GM19351 (cell line): ENCODE data around the gene SARS1.
A peak's percentile ranks its signal among the peaks of the same experiment; 100 is the strongest.
"Not testable (repeated sequence)": the region's sequence is repeated elsewhere in the genome, so short reads cannot be mapped to it uniquely, and the experiment has no call there.

ENCODE experiments used
- ATAC-seq: cut with Tn5 transposase; IDR thresholded peaks from one replicate; pipeline ENCODE4 v1.9.1; 2021; ENCODE audit warnings: mild to moderate bottlenecking, moderate library complexity; ENCODE audit not compliant: unreplicated experiment

SARS1 gene, protein sequence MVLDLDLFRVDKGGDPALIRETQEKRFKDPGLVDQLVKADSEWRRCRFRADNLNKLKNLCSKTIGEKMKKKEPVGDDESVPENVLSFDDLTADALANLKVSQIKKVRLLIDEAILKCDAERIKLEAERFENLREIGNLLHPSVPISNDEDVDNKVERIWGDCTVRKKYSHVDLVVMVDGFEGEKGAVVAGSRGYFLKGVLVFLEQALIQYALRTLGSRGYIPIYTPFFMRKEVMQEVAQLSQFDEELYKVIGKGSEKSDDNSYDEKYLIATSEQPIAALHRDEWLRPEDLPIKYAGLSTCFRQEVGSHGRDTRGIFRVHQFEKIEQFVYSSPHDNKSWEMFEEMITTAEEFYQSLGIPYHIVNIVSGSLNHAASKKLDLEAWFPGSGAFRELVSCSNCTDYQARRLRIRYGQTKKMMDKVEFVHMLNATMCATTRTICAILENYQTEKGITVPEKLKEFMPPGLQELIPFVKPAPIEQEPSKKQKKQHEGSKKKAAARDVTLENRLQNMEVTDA

DNA sequence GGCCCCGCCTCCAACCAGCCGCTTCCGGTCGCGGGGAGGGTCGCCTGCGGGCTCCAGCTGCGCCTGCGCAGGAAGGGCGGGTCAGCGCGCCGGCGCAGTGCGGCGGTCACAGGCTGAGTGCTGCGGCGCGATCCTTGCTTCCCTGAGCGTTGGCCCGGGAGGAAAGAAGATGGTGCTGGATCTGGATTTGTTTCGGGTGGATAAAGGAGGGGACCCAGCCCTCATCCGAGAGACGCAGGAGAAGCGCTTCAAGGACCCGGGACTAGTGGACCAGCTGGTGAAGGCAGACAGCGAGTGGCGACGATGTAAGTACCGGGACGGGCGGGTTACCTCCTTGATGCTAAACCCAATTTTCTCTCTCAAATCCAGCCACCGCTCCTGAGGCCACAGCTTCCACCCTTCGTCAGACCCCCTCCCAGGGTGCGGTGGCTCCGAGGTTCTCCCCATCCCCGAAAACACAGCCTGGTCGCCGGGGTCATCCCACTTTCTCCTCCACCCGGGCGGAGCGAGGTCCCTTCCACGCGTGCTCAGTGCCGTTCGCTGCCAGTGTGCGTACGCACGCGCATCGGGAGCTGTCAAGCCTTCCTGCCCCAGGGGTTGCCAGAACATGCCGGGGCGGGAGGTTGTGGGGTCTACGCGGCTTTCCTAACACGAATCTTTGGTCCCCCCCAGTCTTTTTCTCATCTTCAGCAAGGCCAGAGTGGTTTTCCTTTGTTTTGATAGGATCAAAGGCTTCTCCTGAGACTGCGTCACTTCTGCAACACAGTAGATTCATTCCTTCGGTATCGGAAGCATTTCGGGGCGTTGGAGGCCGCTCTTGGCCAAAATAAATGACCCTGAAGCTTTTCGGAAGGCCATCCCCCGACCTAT is at the start of gene SARS1:
Gene SARS1, plus strand, starts transcription at position 95 of the 870 bp plus-strand sequence. Its CDS starts 75 bp downstream, at position 170.
- peak; percentile 77 for ATAC-seq

DNA sequence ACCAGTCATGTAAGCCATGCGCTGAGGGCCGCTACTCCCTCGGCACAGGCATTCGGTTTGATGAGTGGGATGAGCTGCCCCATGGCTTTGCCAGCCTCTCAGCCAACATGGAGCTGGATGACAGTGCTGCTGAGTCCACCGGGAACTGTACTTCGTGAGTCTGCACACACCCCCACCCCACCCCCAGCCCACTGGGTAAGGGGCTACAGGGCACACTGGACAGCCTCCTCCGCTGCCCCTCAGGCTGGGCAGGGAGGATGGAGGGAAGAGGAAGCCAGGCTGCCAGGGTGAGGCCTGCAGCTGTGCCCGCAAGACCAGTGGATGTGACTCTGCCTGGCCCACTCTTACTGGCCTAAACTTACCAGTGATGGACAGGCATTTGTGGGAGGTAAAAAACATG is 49.2 kb upstream of the SARS1 start:
- ATAC-seq = no peak

DNA sequence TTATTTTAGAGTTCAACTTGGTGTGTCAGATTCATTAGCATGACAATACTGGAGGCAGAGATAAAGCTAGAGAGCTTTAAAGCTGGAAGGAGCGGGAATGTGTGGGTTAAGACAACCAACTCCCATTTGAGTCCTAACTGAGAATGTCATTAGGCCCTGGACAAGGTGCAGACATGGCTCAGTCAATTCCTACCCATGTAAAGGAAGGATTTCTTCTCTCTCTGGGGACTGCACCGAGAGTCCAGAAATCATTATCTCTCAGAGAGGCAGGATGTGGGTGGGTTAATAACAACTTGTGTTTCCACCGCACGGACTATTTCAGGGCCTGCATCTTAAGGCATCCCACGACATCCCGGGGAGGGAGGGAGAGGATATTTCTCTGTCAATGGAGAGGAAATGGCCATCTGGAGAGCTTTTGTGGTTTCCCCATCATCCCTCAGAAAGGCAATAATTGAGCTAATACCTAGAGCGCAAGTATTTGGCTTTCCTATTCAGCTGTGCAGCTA is 46.7 kb upstream of the SARS1 start:
- peak; percentile 72 for ATAC-seq

DNA sequence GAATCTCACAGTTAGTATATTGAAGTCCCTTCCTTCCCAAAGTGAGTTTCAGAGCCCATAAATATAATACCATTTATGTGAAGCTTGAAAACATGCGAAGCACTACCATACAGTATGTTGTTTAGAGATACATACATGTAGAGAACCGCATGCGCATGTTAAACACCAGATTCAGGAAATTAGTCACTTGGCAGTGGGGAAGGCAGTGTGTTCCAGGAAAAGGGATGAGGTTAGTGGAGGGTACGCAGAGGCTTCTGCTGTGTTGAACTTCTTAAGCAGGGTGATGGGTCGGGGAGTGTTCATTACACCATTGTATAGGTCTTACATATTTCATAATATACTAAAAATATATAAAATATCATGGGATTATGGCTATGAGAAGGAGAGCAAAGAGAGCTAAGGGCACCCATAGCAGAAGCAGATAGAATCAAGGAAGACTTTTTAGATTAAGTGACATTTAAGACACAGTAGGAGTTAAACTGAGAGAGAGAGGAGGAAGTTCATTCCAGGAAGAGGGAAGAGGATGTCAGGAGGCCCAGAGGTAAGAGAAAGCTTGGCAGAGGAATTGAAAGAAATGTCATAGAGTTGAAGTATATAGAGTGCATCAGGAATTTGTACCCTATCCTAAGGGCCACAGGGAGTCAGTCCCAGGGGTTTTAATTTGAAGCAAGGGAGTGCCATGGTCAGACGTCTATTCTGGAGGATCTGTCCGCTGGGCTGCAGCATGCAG is 43.5 kb upstream of the SARS1 start:
- no peak for ATAC-seq

DNA sequence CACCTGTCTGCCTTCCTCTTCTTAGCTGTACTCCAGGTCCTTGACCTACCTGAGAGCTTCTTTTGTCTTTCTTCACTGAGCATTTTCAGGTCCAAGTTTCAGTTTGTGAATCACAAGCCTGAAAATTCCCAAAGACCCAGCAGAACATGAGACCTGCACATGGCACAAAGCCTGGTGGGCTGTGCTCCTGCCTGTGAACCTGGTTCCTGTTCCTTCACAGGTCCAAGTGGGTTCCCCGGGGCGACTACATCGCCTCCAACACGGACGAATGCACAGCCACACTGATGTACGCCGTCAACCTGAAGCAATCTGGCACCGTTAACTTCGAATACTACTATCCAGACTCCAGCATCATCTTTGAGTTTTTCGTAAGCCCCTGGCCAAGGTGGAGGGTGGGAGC is 42.1 kb upstream of the SARS1 start:
- ATAC-seq = no peak

DNA sequence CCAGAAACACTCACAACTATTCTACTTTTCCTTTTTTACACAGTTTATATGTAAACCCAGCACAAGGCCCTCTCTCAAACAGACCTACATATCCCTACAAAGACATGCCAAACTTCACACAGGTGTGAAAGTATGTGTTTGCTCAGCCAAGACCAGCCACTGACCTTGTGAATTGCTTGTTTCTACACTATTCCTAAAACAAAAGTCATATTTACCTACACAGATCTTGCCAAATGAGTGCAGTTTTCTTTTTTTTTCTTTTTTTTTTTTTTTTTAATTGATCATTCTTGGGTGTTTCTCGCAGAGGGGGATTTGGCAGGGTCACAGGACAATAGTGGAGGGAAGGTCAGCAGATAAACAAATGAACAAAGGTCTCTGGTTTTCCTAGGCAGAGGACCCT is 37.4 kb upstream of the SARS1 start:
- ATAC-seq = not testable (repeated sequence)

DNA sequence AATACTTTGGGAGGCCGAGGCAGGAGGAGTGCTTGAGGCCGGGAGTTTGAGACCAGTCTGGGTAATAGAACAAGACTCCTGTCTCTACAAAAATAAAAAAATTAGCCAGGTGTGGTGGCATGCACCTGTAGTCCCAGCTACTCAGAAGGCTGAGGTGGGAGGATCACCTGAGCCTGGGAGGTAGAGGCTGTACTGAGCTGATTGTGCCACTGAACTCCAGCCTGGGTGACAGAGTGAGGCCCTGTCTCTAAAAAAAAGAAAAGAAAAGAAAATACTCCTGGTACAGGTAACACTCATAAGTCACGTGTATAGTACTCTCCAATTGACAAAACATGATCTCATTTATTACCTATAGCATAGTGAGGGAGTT is 33.0 kb upstream of the SARS1 start:
- not testable (repeated sequence) for ATAC-seq

DNA sequence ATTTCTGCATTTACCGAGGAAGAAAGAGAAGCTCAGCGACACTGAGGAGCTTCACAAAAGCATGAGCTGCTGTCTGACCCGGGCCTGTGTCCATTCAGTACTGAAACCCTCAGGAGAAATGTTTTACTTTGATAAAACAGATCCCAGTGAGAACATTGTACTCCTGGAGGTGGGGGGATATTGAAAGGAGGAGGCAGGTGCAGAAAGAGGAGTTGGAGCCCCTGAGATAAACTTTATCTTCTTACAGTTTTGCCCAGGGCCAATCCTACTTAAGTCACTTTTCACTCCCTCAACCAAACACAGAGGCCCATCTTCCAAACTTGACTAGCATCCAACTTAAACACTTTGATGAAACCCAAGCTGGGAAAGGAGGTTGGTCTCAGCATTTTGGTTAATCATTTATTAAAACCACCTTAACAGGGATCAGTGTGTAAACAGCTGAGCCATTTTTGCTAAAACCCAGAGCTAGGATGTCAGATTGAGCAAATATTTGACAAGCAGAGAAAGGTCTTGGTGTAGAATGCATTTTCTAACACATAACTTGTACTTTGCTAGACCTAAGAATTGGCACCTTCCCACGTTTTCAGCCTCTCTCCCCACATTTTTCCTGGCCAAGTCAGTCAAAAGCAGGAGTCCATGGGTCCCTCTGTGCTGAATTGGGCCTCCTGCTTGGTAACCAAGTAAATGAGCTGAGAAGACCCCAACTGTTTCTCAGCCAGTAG is 32.5 kb upstream of the SARS1 start:
- ATAC-seq = no peak

DNA sequence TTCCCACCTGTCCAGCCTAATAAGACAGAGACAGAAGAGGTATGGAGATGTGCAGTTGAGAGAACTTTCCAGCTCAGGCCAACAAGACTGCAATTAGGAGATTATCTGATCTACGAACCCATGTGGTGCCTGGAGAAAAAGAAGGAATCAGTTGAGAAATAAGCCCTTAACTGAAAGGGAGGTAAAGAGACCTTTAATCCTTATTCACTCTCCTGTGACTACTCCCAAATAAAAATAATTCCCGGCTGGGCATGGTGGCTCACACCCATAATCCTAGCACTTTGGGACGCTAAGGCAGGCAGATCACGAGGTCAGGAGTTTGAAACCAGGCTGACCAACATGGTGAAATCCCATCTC is 31.9 kb upstream of the SARS1 start:
- ATAC-seq = no peak

DNA sequence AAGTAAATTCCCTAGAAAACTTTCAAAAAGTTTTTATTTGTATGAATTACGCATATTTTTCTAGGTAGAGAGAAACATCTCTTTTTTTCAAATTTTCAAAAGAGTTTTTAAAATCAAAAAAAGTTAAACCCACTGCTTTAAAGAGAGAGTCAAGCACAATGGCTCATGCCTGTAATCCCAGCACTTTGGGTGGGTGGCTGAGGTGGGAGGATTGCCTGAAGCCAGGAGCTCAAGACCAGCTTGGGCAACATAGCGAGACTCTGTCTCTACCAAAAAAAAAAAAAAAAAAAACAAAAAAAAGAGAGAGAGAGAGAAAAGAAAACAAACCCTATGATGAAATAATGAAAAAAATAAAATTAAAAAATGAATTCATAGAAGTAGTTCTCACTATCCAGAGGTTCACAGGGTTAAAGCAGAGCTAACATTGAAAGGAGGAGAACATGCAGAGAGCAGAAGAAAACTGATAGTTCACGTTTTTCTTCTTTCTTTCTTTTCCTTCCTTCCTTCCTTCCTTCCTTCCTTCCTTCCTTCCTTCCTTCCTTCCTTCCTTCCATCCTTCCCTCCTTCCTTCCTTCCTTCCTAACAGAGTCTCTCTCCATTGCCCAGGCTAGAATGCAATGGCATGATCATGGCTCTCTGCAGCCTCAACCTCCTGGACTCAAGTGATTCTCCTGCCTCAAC is 30.5 kb upstream of the SARS1 start:
- ATAC-seq = no peak

DNA sequence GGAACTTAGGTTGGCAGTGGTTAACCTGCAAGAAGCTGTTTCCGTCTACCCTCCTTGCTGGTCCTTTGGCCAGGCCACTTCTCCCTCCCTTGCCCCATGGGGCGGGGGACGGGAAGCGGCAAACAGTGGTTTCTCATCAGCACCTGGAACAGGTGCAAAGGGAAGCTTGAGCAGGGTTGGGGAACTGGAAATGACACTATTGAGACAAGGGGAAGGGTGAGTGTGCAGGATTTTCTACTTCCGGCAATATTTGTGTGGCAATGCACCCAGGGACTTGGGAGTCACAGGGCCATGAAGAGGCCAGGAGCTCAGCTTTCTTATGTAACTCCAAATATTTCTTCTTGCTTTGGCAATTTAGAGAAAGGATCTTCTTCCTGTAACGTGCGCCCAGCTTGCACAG is 29.0 kb upstream of the SARS1 start:
- ATAC-seq = no peak

DNA sequence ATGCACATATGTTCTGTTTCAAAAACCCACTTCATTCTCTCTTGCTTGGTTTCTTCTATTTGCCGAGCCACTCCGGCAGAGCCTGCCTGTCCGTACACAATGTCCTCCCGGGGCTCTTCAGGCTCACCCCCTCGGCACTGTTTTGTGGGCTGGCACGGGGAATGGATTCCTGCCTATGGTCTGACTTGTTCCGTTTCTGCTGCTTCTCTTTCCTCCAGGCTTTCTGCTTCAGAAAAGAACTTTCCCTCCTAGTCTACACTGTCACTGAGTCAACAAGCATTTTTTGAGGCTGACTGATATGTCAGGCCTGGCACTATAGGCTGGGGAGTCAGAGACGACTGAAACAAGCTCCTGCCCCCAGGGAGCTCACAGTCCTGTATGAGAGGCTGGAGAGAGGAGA is 28.4 kb upstream of the SARS1 start:
- ATAC-seq = no peak

DNA sequence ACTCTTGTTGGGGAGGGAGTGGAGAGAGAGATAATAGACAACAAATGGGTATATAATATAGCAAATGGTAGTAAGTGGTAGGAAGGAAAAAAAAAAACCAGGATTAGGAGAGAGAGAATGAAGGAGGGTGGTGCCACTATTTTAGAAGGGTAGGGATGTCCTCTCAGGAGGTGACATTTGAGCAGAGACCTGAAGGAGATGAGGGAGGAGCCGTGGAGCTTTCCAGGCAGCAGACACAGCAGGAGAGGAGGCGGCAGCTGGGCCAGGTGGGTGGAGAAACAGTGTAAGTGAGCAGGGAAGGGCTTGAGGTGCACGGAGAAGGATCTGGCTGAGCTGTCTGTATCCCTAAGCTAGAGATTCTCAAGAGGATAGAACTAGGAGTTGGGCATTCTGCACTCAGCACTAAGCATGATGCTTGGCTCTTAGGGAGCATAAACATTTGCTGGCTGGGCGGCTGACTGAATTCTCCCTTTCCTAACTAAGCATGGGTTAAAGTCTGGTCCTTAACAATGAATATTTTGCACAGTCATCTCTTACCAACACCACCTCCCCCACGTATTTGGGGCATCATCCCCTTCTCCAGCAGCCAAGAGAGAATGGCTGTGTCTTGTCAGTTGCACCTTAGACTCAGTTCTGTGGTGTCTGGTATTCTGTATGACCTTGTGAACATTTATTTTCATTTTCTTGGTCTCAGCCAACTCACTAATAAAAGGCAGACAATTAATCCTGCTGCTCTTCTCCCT is 27.6 kb upstream of the SARS1 start:
- ATAC-seq = no peak

DNA sequence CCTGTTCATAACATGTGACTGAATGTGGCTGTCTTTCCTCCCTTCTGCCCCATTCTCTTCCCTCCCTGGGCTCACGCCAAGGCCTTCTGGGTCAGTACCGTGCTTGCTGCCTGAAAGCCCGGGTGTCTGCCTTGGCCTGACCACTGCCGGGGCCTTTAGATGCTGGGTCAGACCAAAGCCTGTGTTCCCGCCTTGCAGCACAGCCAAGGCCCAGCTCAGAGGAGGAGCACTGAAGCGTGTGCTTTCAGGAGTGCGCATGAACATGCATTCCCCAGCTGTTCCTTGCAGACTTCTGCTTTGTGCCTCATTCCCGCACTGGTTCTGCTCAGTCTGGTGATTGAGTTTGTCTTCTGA is 27.0 kb upstream of the SARS1 start:
- ATAC-seq = no peak

DNA sequence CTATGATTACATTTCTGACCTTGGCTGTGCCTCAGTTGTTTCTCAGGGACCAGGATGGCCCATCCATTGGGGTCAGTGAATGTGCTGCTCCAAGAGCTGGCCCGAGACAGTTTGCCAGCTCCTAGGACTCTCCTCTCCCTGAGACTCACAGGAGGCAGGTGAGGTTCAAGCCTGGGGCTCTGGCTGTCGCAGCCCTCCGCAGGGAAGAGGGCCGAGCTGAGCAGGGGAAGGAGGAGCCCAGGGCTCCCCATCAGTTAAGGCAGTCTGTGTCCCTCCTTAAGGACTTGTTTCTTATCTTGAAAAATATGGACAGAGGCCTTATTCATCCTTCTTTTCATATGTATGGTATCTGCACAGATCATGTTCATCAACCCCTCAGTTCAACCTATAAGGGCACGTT is 26.6 kb upstream of the SARS1 start:
- ATAC-seq = no peak

DNA sequence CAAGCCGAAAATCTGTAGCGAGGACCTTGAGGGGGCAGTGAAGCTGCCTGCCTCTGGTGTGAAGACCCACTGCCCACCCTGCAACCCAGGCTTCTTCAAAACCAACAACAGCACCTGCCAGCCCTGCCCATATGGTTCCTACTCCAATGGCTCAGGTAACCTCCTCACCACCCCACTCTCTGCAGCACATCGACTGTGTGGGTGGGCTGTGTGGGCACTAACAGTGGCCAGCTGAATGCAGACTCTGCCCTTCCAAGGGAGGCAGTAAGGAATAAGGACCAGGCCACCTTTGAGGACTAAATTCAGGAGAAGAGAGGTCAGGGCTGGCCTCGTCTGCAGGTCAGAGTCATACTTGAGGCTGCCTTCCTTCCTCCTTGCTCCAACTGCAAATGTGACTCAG is 25.5 kb upstream of the SARS1 start:
- ATAC-seq = no peak

DNA sequence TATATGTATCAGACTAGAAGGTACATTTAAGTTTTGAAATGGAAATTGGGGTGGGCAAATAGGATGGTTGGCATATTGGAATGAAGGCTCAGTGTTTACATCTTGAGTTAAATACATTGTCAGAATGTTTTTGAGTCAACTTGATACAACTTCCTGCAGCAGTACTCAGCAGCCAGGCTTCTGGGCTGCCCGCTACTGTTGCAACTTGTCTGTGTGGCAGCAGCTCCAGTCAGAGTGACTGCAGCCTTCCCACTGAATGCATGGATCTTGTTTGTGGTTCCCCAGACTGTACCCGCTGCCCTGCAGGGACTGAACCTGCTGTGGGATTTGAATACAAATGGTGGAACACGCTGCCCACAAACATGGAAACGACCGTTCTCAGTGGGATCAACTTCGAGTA is 24.9 kb upstream of the SARS1 start:
- ATAC-seq = no peak

DNA sequence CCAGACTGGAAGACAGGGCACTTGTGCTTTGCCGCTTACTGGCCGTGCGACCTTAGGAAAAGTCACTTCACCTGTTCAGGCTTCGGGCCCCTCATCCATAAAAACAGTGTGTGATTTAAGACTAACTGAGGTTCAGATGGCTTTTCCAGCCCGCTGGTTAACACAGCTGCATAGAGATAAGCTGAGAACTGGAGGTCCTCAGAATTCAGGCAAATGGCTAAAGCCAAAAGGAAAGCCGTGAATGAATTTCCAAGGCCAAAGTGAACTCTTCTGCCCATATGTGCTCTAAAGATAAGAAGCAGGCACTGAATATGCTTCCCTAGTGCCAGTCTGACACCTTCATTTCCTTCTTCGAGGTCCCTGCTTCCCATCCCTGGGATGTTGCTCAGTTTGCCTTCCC is 23.5 kb upstream of the SARS1 start:
- no peak for ATAC-seq

DNA sequence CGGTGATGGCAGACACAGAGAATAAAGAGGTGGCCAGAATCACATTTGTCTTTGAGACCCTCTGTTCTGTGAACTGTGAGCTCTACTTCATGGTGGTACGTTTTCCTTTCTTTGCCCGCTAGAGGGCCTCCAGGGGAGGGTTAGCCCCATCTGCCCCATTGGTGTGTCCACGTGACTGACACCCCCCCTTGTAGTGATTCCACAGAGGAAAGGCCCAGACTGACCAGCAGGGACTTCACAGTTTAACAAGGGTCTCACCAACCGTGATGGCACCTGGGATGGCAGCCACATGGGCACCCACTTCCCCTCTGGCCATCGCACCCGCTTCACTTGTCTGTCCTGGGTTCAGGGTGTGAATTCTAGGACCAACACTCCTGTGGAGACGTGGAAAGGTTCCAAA is 22.3 kb upstream of the SARS1 start:
- ATAC-seq = no peak
